Ascending aorta (tissue), 2 donors: ENCODE results near the gene FAM131B. TPM values are rescaled to one million over a fixed set of nuclear protein-coding genes. Genes with fewer than 3 reads are reported as not detected.

Experiments
- DNase-seq, 2 donors: peaks; one replicate each; pipeline ENCODE4 v3.0.0-alpha.2; 2019; ENCODE audit warnings: low spot score in 2 of 2
- H3K27ac ChIP-seq, 2 donors: fragments of 200-600 bp; sonication (generic); one replicate each; pipeline ENCODE4 v1.5.1; 2016 to 2017; ENCODE audit warnings: mild to moderate bottlenecking in 1 of 2
- H3K27me3 ChIP-seq: fragments of 200-600 bp; sonication (generic); one replicate; pipeline ENCODE4 v1.5.1; 2017
- H3K36me3 ChIP-seq, 2 donors: fragments of 200-600 bp; sonication (generic); one replicate each; pipeline ENCODE4 v1.5.1; 2016
- H3K4me1 ChIP-seq, 2 donors: fragments of 200-600 bp; sonication (generic); one replicate each; pipeline ENCODE4 v1.5.1; 2016 to 2017; ENCODE audit warnings: mild to moderate bottlenecking in 1 of 2
- H3K4me3 ChIP-seq, 2 donors: fragments of 200-600 bp; sonication (generic); one replicate each; pipeline ENCODE4 v1.5.1; 2016 to 2017; ENCODE audit warnings: mild to moderate bottlenecking in 1 of 2
- H3K9me3 ChIP-seq, 2 donors: fragments of 200-600 bp; sonication (generic); one replicate each; pipeline ENCODE4 v1.5.1; 2016
- intact Hi-C: fragments of 100-400 bp; cut with DNase I; formaldehyde crosslinking; loops from one replicate; pipeline ENCODE4 v1.15.1; 2023
- total RNA-seq: library from RNA; depleted of rRNA; stranded (reverse); fragments of >200 nt; gene quantifications from one replicate; pipeline ENCODE4 v1.1.0, GENCODE V29; 2016
- TF ChIP-seq, protein P1 (sequence below), 3 experiments: fragments of 200-600 bp in 2 of 3; fragments of 450-650 bp in 1 of 3; sonication (generic) in 2 of 3; IDR thresholded peaks; one replicate each; pipeline ENCODE4 v1.5.1; 2016 to 2019; ENCODE audit warnings: antibody characterized with exemption in 3 of 3, mild to moderate bottlenecking in 1 of 3, moderate library complexity in 1 of 3

FAM131B gene
- total RNA-seq, 1 donor from 2014 or later = 0.53 TPM

DNA sequence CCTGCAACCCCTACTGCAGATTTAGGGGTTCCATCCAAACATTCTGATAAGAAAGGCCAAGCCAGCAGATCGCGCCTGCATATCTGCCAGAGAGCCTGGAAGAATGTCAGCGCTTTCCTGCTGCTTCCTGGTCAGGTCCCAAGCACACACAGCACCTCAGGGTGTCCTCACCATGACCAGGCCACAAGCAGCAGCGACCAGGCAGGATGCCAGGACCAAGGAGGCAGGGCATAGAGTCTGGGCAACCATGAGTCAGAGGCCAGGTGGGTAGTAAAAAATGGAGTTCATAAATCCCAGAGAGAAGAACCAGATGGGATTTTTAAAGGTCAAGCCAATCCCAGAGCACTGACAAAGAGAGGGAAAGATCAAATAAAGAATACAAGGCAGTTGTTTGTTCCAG lies 5.5 kb upstream of the FAM131B start:
- H3K4me3 ChIP-seq = no peak overlapping the region
- peaks cover 0 to under 1% of the 10 kb centered on the region in 2 donors for H3K4me1 ChIP-seq
- no peaks in the 10 kb centered on the region for H3K27me3 ChIP-seq
- no peak for DNase-seq
- no peaks in the 10 kb centered on the region for H3K9me3 ChIP-seq
- no peak overlapping the region for H3K27ac ChIP-seq
- intact Hi-C loops = no loop called here
- TF ChIP-seq, protein P1, sequence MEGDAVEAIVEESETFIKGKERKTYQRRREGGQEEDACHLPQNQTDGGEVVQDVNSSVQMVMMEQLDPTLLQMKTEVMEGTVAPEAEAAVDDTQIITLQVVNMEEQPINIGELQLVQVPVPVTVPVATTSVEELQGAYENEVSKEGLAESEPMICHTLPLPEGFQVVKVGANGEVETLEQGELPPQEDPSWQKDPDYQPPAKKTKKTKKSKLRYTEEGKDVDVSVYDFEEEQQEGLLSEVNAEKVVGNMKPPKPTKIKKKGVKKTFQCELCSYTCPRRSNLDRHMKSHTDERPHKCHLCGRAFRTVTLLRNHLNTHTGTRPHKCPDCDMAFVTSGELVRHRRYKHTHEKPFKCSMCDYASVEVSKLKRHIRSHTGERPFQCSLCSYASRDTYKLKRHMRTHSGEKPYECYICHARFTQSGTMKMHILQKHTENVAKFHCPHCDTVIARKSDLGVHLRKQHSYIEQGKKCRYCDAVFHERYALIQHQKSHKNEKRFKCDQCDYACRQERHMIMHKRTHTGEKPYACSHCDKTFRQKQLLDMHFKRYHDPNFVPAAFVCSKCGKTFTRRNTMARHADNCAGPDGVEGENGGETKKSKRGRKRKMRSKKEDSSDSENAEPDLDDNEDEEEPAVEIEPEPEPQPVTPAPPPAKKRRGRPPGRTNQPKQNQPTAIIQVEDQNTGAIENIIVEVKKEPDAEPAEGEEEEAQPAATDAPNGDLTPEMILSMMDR (IDR thresholded peaks at IDR 0.05) = no peak
- H3K36me3 ChIP-seq = no peaks in the 10 kb centered on the region

DNA sequence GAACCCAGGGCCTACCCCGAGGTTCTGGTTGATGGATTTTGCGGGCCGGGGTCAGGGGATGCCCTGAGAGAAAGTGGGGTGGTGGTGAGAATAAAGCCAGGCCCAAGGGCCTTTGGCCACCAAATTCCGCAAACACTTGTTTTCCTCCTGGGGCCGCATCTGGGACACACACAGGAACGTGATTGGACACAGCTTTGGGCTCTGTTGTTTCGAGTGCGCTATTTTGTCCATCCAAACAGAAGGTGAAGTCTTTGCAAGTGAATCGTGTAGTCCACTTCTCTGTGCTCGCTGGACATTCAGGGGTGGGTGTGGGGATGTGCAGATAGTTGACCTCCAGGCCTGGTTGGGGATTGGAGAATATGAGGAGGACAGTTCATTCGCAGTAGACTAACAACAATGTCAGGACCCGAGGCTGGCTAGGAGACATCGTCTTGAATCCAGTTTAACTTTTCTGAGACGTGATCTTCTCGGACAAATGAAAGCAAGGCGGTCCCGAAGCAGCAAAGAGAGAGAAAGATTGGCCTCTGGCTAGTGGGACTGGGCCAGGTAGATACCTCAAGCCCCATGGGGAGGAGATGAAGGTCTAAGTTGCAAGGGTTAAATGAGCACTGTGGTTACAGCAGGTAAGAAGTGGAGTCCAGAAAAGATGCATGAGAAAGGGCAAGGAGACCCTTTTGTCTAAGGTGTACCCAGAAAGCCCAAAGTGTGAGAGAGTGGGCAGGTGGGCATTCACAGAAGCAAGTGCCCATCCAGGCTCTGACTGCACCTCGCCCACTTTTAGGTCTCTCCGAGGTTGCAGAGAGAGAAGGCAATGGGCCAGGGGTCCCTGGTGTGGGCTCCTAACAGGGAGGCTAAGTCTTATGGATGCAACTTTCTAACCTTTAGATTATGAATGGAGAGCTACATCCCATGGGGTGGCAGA lies 764 bp upstream of the FAM131B start:
- intact Hi-C loops = loop anchor here (2.0 to 5.0 kb wide), 2 partner anchors 54 to 74 kb away; partner anchors contain the start of gene CASP2
- H3K36me3 ChIP-seq = no peaks in the 10 kb centered on the region
- no peaks in the 10 kb centered on the region for H3K27me3 ChIP-seq
- no peak for DNase-seq
- peaks cover 0 to 8% of the 10 kb centered on the region in 2 donors for H3K4me1 ChIP-seq
- no peak overlapping the region for H3K27ac ChIP-seq
- TF ChIP-seq, protein P1 (IDR thresholded peaks at IDR 0.05) = no peak
- H3K4me3 ChIP-seq = peak overlapping the region; percentile 69 to 79
- no peaks in the 10 kb centered on the region for H3K9me3 ChIP-seq

DNA sequence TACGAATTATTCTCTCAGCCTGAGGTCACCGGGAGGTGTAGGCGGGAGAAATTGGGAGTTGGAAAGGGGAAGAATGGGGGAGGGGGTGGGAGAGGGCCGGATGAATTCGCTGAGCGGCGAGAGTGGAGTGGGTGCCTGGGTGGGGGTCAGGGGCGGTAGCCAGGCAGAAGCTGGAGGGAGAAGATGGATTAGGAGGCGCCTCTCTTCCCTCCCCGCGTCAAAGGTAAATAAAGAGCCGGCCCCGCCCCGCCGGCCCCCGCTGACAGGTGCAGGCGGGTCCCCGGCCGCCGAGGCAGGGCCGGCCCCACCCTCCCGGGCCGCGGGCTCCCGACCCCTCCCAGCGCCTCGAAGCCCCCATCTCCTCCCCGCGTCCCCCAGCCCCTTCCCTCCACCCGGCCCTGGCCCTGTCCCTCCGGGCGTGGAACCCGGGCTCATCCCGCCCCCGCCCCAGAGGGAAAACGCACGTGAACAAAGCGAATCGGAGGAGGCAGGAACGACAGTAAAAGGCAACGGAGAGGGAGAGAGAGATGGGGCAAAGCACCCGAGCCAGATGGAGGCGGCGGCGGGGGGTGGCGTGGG lies 872 bp downstream of the FAM131B start:
- intact Hi-C loops = loop anchor here (1.0 to 5.0 kb wide), 3 partner anchors 18 to 73 kb away; partner anchors contain the start of gene CASP2
- no peak overlapping the region for H3K27ac ChIP-seq
- H3K27me3 ChIP-seq = no peaks in the 10 kb centered on the region

DNA sequence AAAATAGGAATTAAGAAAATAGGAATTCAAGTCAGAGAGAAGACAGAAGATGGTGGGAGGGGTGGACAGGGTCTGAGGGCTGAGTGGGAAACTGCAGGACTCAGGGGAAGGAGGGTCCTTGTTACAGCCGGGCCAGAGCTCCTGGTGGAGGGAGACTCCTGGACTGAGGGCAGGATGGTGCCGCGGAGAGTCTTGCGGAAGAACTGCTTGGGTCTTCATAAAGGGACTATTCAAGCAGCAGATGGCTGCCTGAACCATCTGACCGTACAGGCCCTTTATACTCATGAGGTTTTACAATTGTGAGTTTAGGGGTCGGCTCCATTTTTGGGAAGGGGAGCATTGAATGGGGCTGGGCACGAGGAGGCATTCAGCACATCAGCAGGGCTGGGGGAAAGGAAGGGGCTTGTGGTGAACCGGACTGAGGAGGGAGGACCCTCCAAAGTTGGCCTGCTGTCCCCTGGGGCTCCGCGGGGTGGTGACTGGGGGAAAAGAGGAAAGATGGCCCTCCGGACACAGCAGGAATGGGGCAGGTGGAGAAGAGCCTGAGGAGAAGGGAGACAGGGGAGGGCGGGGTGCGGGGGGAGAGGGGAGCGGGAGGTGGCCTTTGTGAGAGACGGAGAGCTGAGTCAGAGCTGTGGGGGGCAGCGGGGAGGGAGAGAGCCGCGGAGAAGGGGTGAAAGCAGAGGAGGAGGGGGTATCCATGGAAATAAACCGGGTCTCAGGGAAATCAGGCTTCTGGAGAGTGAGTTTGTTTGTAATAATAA lies 1.5 kb downstream of the FAM131B start:
- Histone ChIP-seq H3K4me3 (peak overlapping the region in 1 of 2 donors; percentile 79), H3K9me3 (no peaks in the 10 kb centered on the region), H3K27me3 (no peaks in the 10 kb centered on the region), H3K4me1 (peaks cover 0 to 8% of the 10 kb centered on the region in 2 donors), H3K27ac (no peak overlapping the region), H3K36me3 (no peaks in the 10 kb centered on the region)
- no peak for DNase-seq
- TF ChIP-seq, protein P1 (IDR thresholded peaks at IDR 0.05) = no peak
- intact Hi-C loops = loop anchor here (5.0 kb wide), 1 partner anchor 56 kb away; no protein-coding TSS in a partner anchor

More for the DNA sequence above, 872 bp downstream of the FAM131B start:
- DNase-seq = no peak
- Histone ChIP-seq H3K36me3 (no peaks in the 10 kb centered on the region), H3K4me1 (peaks cover 0 to 8% of the 10 kb centered on the region in 2 donors), H3K9me3 (no peaks in the 10 kb centered on the region), H3K4me3 (peak overlapping the region; percentile 69 to 79)
- TF ChIP-seq, protein P1 (IDR thresholded peaks at IDR 0.05) = no peak

DNA sequence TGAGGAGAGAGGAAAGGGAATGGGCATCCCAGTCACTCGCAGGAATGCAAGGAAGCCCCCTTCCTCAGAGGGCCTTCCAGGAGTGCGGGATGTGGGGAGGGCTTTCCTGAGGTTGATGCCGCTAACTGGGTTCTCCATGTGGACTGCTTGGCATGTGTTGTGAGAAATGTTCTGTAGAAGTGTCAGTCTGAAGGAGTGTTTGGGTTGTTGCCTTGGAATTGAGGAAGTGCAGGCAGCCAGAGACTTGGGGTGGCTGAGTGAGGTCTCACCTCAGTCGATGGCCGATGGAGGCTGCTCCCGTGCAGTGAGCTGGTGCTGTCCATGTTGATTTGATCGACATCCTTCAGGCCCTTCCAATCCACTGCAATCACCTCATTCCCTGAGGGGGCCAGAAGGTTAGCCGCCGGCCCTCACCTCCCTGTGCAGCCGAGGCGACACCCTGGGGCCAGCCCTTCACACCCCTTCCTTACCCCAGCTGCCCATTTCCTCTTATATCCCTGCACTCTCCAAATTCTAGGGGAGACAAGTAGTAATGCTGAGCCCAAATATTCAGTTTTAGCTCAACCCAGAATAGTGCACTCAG lies 2.7 kb downstream of the FAM131B start:
- H3K27me3 ChIP-seq = no peaks in the 10 kb centered on the region
- TF ChIP-seq, protein P1 (IDR thresholded peaks at IDR 0.05) = no peak
- no peak for DNase-seq
- intact Hi-C loops = loop anchor here (5.0 kb wide), 1 partner anchor 57 kb away; no protein-coding TSS in a partner anchor
- no peak overlapping the region for H3K27ac ChIP-seq
- H3K4me3 ChIP-seq = no peak overlapping the region
- peaks cover 0 to 8% of the 10 kb centered on the region in 2 donors for H3K4me1 ChIP-seq
- H3K36me3 ChIP-seq = no peaks in the 10 kb centered on the region
- H3K9me3 ChIP-seq = no peaks in the 10 kb centered on the region
